ENCODE measurements around the gene WWC2.

Gene WWC2

DNA sequence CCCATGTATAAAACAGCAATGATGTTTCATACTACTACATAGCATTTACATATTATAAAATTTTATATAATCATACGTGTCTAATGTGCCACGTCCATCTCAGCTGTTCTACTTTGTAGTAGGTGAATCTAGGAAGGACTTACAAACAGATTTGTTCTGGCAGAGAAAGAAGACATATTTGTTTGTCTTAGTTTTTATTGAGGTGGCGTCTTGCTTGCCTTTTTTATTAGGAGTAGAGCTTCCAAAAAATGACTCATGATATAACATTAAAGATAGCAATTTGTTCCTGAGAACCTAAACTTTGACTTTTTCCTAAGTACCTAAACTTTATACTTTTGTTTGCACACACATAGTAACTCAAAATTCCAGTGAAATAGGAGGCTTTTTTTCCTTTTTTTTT is 156.4 kb downstream of the WWC2 start:
- TF ChIP-seq, protein P1, sequence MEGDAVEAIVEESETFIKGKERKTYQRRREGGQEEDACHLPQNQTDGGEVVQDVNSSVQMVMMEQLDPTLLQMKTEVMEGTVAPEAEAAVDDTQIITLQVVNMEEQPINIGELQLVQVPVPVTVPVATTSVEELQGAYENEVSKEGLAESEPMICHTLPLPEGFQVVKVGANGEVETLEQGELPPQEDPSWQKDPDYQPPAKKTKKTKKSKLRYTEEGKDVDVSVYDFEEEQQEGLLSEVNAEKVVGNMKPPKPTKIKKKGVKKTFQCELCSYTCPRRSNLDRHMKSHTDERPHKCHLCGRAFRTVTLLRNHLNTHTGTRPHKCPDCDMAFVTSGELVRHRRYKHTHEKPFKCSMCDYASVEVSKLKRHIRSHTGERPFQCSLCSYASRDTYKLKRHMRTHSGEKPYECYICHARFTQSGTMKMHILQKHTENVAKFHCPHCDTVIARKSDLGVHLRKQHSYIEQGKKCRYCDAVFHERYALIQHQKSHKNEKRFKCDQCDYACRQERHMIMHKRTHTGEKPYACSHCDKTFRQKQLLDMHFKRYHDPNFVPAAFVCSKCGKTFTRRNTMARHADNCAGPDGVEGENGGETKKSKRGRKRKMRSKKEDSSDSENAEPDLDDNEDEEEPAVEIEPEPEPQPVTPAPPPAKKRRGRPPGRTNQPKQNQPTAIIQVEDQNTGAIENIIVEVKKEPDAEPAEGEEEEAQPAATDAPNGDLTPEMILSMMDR (IDR thresholded peaks at IDR 0.05) = no peak
- no peak overlapping the region for H3K4me3 ChIP-seq (ENCODE audit: low read depth in 1 of 2, low read length in 1 of 2)
- H3K9me3 ChIP-seq = no peaks in the 10 kb centered on the region
- no peaks in the 10 kb centered on the region for H3K4me1 ChIP-seq (ENCODE audit: control insufficient read depth in 1 of 2, insufficient read depth in 1 of 2, low read depth in 1 of 2, low read length in 1 of 2)
- H3K27me3 ChIP-seq = no peaks in the 10 kb centered on the region
- H3K27ac ChIP-seq = no peak overlapping the region
- H3K36me3 ChIP-seq = no peaks in the 10 kb centered on the region

DNA sequence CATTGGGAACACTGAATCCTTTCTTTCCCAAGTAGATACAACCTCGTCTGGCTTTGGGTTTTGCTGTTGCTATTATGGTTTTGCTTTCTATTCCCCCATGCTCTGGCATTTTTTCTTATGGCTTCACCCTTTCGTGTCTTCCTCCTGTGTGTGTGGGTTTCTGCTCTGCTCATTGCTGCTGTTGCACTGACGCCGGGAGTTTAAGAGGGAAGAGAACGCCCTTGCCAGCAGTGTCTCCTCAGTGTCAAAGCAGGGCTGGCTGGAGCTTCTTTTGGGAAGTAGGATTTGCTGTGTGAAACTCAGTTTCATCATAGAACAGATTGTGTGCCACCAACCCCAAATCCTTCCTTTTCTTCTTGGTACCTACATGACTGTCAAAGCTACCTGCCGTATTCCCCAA is 157.3 kb downstream of the WWC2 start:
- H3K9me3 ChIP-seq = no peaks in the 10 kb centered on the region
- H3K27me3 ChIP-seq = no peaks in the 10 kb centered on the region
- H3K4me3 ChIP-seq (ENCODE audit: low read depth in 1 of 2, low read length in 1 of 2) = no peak overlapping the region
- TF ChIP-seq, protein P1 (IDR thresholded peaks at IDR 0.05) = no peak
- H3K4me1 ChIP-seq (ENCODE audit: control insufficient read depth in 1 of 2, insufficient read depth in 1 of 2, low read depth in 1 of 2, low read length in 1 of 2) = no peaks in the 10 kb centered on the region
- H3K36me3 ChIP-seq = no peaks in the 10 kb centered on the region
- no peak overlapping the region for H3K27ac ChIP-seq

DNA sequence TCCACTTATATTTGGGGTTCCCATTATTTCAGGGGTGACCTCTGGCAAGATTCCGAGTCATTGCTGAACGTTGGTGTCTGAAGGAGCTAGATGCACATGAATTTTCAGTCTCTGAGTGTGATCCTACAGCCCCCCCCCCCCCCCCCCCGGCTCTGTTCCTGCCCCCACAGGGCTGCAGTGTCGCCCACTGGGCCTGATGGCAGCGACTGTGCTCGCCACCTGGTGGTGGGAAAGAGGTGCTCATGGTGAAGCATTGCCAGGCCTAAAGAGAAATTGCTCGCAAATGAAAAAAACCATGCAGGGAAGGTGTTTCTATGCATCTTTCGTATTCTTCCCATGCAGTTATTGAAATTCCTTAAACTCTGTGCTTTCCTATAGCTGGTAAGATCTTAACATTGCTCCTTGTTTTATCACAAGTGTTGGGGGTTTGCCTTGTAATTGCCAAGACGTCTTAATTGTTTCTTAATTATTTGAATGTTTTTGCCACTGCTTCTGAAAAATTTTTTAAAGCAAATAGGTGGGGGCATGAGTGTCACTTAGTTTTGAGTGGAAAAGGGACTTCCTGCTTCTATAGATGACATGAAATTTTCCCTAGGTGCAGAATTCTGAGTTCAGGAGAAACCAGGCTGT is 157.8 kb downstream of the WWC2 start:
- Histone ChIP-seq H3K4me1 (ENCODE audit: control insufficient read depth in 1 of 2, insufficient read depth in 1 of 2, low read depth in 1 of 2, low read length in 1 of 2) (no peaks in the 10 kb centered on the region), H3K4me3 (ENCODE audit: low read depth in 1 of 2, low read length in 1 of 2) (no peak overlapping the region), H3K27me3 (no peaks in the 10 kb centered on the region), H3K27ac (no peak overlapping the region), H3K9me3 (no peaks in the 10 kb centered on the region), H3K36me3 (no peaks in the 10 kb centered on the region)
- TF ChIP-seq, protein P1 (IDR thresholded peaks at IDR 0.05) = no peak

DNA sequence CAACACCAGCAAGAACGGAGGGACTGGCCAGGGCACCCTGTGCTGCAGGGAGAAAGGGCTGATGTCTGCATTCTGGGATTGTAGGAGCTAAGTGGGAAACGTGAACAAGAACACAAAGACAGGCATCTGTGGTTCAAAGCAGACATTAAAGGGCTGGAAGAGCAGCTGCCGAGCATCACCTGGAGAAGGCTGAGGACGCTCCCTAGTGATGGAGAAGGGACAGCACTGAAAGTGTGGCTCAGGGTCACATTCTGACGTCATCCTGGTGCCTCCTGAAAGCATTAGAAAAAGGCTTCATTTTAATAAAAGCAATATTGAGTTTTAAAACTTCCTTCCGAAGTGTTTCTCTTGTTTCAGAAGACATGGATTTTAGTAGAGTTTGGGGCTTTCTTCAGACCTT is 158.8 kb downstream of the WWC2 start:
- H3K27me3 ChIP-seq = no peaks in the 10 kb centered on the region
- TF ChIP-seq, protein P1 (IDR thresholded peaks at IDR 0.05) = no peak
- H3K36me3 ChIP-seq = no peaks in the 10 kb centered on the region
- no peaks in the 10 kb centered on the region for H3K4me1 ChIP-seq (ENCODE audit: control insufficient read depth in 1 of 2, insufficient read depth in 1 of 2, low read depth in 1 of 2, low read length in 1 of 2)
- no peak overlapping the region for H3K4me3 ChIP-seq (ENCODE audit: low read depth in 1 of 2, low read length in 1 of 2)
- no peaks in the 10 kb centered on the region for H3K9me3 ChIP-seq
- no peak overlapping the region for H3K27ac ChIP-seq

DNA sequence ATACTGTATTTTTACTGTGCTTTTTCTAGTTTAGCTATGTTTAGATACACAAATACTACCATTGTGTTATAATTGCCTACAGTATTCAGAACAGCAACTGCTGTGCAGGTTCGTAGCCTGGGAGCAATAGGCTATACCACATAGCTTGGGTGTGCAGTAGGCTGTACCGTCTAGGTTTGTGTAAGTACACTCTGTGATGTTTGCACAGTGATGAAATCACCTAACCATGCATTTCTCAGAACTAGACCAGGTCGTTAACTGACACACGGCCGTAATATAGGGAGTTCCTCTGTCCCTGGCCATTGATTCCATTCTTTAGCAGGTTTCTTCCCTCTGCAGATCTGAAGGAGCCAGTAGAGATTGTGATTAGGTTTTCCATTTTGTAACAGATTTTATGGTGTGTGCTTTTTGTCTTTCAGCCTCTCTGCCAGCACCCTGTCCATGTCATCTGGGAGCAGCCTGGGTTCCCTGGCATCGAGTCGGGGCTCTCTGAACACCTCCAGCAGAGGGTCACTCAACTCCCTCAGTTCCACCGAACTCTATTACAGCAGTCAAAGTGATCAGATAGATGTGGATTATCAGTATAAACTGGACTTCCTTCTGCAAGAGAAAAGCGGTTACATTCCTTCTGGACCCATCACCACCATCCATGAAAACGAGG is 161.6 kb downstream of the WWC2 start:
- TF ChIP-seq, protein P1 (IDR thresholded peaks at IDR 0.05) = no peak
- Histone ChIP-seq H3K4me1 (ENCODE audit: control insufficient read depth in 1 of 2, insufficient read depth in 1 of 2, low read depth in 1 of 2, low read length in 1 of 2) (no peaks in the 10 kb centered on the region), H3K9me3 (no peaks in the 10 kb centered on the region), H3K4me3 (ENCODE audit: low read depth in 1 of 2, low read length in 1 of 2) (no peak overlapping the region), H3K27ac (no peak overlapping the region), H3K36me3 (no peaks in the 10 kb centered on the region), H3K27me3 (no peaks in the 10 kb centered on the region)

Measured in neutrophil (primary cell).